Stimulated activated CD4-positive, alpha-beta T cell treated with anti-CD3 and anti-CD28 coated beads, TNF-alpha, amount 100 ng/mL, for 24 hours (primary cell): Measurements from ENCODE around the gene FH.

Experiments
- DNase-seq, 3 experiments: peaks; one replicate each; pipeline ENCODE4 v3.0.0-alpha.2; 2020; ENCODE audit warnings: low read depth in 3 of 3

FH gene

GRCh38 chr1:241521718-241522117, 2.2 kb upstream of the FH start:
- DNase-seq = no peak

- no peak for DNase-seq
Measured at GRCh38 chr1:241520080-241520465, 518 bp upstream of the FH start.

DNA sequence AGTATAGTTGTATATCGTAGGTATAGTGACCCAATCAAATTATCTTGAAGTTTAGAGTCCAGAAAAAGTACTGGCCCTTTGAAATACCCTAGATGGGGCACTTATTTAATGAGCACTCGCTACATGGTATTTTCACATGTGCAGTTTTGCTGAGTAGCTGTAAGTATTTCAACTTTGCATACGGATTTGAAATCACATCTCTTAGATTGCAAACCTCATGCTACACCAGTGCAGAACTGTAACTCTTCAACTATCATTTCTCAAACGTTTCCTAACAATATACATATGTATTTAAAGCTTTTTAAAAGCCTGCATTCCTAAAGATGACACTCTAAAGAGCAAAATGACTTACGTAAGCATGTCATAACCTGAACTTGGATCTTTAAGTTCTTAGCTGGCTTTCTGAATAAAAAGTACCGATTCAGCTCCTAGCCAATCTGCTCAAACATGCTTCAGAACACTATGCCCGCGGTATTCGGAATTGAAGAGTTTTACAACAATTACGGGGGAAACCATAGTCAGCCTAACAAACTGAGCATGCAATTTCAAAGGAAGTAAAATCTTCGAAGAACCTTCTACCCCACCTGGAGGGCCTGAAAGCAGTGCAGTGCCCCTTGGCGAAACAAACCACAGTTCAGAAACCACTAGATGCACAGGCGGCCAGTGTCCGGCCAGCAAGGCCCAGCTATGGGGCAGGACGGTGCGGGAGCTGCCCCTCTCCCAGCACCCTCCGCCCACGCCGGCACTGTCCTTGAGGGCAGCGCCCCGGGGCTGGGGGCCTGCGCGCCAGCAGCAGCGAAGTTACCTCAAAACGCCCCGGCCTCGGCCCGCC, 863 bp downstream of the FH start:
- no peak for DNase-seq

DNA sequence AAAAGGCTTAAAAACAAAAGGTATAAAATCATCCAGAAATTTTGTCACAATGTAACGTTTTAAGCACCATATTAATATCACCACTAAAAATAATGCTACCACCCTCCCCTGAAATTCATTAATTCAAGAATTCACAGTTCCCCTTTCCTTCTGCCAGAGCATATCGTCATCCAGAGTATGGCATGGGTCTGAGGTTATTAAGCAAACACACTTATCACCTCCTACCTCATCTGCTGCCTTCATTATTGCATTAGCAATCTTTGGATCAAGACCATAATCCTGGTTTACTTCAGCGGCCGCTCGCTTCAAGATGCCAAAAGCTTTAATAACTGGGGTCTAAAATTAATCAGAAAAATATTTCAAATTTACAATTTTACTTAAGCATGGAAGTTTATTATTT, 6.2 kb downstream of the FH start:
- no peak for DNase-seq

DNA sequence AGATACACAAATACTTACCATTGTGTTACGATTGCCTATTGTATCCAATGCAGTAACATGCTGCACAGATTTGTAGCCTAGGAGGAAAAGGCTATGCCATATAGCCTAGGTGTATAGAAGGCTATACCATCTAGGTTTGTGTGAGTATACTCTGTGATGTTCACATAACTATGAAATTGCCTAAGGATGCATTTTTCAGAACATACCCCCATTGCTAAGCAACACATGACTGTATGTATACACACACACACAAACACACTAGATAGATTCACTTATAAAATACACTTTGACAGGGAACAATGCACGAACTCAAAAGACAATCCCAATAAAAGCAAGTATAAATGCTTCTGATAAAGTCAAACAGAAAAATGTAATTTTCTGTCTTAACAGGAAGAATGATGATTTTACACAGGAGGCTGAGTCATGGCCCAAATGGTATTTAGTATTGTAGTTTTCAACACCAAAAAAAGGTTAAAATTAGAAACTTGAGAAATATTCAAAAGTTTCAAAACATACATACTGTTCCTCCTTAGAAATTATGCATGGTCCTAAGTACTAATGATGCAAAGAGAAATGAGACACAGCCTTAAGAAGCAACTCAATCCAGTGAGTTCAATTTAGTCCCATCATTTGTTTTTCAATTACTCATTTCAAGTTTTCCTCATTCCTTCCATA, 12.2 kb downstream of the FH start:
- DNase-seq = no peak

GRCh38 chr1:241503444-241503843, 16.1 kb downstream of the FH start:
- no peak for DNase-seq

GRCh38 chr1:241499910-241500309, 19.6 kb downstream of the FH start:
- no peak for DNase-seq

DNA sequence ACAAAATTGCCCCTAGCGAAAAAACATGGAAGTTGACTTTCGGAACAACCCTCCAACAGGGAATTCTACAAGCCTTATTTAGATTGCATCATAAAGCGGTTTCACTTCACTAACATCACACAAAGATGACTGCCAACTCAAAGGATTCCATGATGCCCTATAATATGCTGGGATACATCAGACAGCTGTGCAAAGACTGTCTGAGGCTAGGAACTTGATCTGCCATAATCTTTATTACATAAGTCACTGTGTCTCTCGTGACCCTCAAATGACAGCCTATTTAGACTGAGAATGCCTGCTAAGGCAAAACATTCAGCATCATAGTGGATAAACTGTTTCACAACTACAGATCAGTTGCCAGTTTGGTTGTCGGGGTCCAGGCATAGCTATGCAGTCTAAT, 23.8 kb downstream of the FH start:
- DNase-seq = no peak

GRCh38 chr1:241488739-241489138, 30.8 kb downstream of the FH start:
- no peak for DNase-seq

DNA sequence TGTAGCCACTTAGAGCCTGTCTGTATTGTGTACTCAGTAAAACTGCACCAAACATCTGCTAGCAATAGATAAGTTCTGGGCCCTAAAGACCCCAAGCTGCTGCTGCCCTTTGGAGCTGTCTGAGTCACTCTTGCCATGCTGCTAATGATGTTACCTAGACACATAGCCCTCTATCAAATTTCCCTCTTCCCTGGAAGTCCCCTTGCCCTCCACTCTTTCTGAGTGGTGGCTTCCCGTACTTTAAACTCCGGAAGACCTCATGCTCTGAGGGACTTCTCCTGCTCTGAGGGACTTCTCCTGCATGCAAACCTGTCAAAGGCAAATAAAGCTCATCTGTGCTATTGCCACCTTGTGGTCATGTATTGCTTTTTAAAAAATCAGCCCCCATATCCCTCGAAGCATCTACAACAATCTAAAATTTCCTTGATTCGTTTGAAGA, 34.0 kb downstream of the FH start:
- no peak for DNase-seq

DNA sequence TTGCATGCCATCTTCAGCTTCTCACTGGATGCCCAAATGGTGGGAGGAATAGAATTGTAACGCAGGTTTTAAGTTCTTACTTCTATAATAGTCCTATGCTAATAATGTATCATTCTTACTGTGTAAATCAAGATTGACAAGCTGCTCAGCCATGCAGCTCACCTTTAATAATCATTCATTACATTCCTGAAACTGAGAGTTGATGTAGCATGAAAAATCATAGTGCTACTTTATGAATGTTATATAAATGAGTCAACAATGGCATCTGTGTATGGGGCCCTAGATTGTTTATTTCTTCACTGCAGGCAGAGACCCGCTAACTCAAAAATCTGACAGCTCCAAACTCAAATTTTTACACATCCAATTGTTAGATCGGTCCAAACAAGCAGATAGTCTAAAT, 34.4 kb downstream of the FH start:
- DNase-seq = no peak

GRCh38 chr1:241482761-241483250, 36.7 kb downstream of the FH start:
- DNase-seq = no peak

- DNase-seq = no peak
Measured at GRCh38 chr1:241479294-241479693, 40.3 kb downstream of the FH start.

GRCh38 chr1:241475671-241476070, 43.9 kb downstream of the FH start:
- no peak for DNase-seq

DNA sequence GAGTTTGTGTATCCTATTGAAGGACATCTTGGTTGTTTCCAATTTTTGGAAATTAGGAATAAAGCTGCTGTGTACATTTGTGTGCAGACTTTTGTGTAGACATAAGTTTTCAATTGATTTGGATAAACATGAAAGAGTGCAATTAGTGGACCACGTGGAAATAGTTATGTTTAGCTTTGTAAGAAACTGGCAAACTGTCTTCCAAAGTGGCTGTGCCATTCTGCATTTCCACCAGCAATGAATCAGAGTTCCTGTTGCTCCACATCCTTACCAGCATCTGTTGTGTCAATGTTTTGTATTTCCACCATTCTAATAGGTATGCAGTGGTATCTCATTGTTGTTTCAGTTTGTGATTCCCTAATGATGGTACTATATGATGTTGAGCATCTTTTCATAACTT, 46.5 kb downstream of the FH start:
- DNase-seq = no peak

- DNase-seq = no peak
Measured at GRCh38 chr1:241470908-241471590, 48.5 kb downstream of the FH start.

GRCh38 chr1:241470361-241470760, 49.2 kb downstream of the FH start:
- DNase-seq = no peak

DNA sequence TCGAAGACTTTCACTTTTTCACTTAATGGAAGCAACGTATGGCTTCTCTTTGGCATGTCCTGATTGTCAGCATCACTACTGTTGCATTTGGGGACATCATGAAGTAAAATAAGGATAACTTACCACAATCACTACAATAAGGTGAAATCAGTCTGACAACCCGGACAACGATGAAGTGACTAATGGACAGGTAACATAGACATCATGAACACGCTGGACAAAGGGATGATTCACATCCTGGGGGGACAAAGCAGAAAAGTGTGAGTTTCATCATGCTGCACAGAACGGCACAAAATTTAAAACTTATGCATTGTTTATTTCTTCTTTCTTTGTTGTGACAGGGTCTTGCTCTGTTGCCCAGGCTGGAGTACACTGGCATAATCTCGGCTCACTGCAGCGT, 53.9 kb downstream of the FH start:
- no peak for DNase-seq

DNA sequence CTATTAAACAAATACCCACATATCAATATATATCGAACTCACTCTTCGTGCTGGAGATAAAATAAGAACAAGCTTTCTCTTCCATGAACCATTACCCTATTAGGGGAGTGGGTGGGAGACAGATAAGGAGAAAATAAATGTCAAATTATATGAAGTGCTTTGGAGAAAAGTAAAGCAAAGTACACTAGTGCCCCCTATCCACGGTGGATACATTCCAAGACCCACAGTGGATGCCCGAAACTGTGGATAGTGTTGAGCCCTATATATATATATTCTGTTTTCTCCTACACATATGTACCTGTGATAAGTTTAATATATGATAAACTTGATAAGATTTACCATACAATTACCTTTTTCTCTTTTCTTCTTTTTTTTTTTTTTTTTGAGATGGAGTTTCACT, 54.6 kb downstream of the FH start:
- DNase-seq = no peak

DNA sequence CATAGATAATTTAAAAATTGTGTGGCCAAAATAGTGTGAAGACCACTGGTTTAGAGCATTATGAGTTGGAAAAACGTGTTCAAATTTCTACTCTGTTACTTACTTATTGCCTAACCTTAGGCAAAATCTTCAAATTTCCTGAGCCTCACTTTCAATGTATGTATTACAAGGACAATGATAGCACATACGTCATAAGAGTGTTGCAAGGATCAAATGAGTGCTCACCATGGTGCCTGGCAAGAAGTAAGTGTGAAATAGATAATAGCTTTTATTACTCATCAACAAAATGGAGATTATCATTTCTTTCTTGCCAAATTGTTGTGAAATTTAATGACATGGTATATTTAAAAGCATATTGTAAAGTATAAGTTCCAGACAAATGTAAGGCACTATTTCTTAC, 57.2 kb downstream of the FH start:
- no peak for DNase-seq

DNA sequence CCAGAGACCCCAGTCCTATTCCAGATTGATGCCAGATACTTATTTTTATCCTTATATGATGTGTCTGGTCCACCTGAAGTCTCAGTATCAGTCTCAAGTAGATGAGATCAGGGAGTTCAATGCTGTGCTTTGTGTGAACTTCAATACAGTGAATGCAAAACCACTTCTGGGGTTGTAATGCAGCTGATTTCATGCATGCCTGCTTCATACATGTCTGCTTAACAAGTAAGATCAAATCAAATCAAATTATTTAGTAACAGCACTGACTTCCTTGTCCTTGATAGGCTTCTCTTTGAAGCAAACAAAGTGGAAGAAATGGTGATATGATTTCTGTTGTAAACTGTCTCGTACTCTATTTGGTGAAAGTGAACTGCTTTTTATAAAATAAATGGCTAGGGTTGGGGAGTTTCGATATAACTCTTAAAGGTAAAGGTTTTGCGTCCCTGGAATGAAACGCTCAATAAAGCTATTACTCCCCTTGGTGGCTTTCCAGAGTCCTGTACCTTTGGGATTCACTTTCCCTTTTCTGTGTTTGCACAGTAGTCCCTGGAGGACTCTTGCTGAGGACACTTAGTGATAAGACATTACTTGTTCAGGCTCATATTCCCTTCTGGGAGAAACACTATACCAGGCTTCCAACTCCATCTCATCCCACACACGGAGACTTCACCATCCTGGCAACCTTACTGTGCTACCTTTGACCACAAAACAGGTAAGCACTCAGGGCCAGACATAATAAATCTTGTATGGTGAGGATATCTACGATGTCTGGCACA, 59.3 kb downstream of the FH start:
- DNase-seq = no peak
